Heart left ventricle (tissue), 16 donors: Measurements from ENCODE around the gene LSM2. TPM values are rescaled to one million over a fixed set of nuclear protein-coding genes. Genes with fewer than 3 reads are reported as not detected.

Source experiments
- ATAC-seq, 4 donors: fragments of 200-7000 bp; cut with Tn5 transposase; one replicate each; pipeline ENCODE4 v1.9.1; 2020 to 2022; ENCODE audit warnings: moderate library complexity in 4 of 4, mild to moderate bottlenecking in 3 of 4, moderate number of reproducible peaks in 1 of 4
- DNase-seq, 5 donors: peaks; one replicate each; pipeline ENCODE4 v3.0.0-alpha.2; 2020
- H3K27ac ChIP-seq, 12 donors: fragments of 200-600 bp; sonication (generic) in 4 of 12; one replicate each; pipeline versions ENCODE4 v1.5.0 to v1.8.0; 2016 to 2022; ENCODE audit warnings: mild to moderate bottlenecking in 2 of 12
- H3K27me3 ChIP-seq, 9 donors: fragments of 200-600 bp; sonication (generic) in 2 of 9; one replicate each; pipeline versions ENCODE4 v1.5.1 to v1.8.0; 2016 to 2022; ENCODE audit warnings: mild to moderate bottlenecking in 3 of 9
- H3K36me3 ChIP-seq, 9 donors: fragments of 200-600 bp; sonication (generic) in 2 of 9; one replicate each; pipeline versions ENCODE4 v1.5.0 to v1.8.0; 2018 to 2022; ENCODE audit warnings: mild to moderate bottlenecking in 2 of 9
- H3K4me1 ChIP-seq, 12 donors: fragments of 200-600 bp; sonication (generic) in 4 of 12; one replicate each; pipeline versions ENCODE4 v1.5.0 to v1.8.0; 2016 to 2022; ENCODE audit warnings: mild to moderate bottlenecking in 3 of 12
- H3K4me3 ChIP-seq, 12 donors: fragments of 200-600 bp; sonication (generic) in 4 of 12; one replicate each; pipeline versions ENCODE4 v1.5.0 to v1.8.0; 2017 to 2022; ENCODE audit warnings: mild to moderate bottlenecking in 9 of 12, moderate library complexity in 4 of 12
- H3K9me3 ChIP-seq, 12 donors: fragments of 200-600 bp; sonication (generic) in 4 of 12; one replicate each; pipeline versions ENCODE4 v1.5.0 to v1.8.0; 2016 to 2022; ENCODE audit warnings: mild to moderate bottlenecking in 1 of 12
- CTCF ChIP-seq, 12 donors: fragments of 200-600 bp; sonication (generic) in 4 of 12; IDR thresholded peaks; one replicate each; pipeline versions ENCODE4 v1.5.0 to v1.8.0; 2018 to 2022; ENCODE audit warnings: antibody characterized with exemption in 12 of 12, mild to moderate bottlenecking in 5 of 12
- POLR2A ChIP-seq, 2 donors: fragments of 450-650 bp; IDR thresholded peaks; one replicate each; pipeline ENCODE4 v1.6.1; 2017; ENCODE audit warnings: antibody characterized with exemption in 2 of 2, mild to moderate bottlenecking in 2 of 2, moderate library complexity in 2 of 2
- WGBS, 4 donors: extraction: QIAGEN DNeasy Blood & Tissue Kit in 2 of 4; methylation state at CpG; one replicate each; pipeline versions ENCODE4 v1.1.5 to v1.1.7; 2013 to 2018; 5-methylcytosine and 5-hydroxymethylcytosine counted together
- intact Hi-C, 10 donors: fragments of 100-400 bp; cut with DNase I; formaldehyde crosslinking; loops; one replicate each; pipeline versions ENCODE4 v1.11.1 to v1.14.2; 2022
- polyA plus RNA-seq, 2 donors: library from polyadenylated mRNA; stranded (reverse); fragments of 200-250 nt; gene quantifications; one replicate each; pipeline ENCODE4 v1.2.3, GENCODE V29; 2013
- total RNA-seq, 9 donors: library from RNA; depleted of rRNA in 2 of 9; stranded (reverse); fragments of >200 nt in 2 of 9; fragmentation: NEBNext Ultra II Directional in 3 of 9; extraction: Animal tissue kit (Norgen Biotek cat#: 25700) in 3 of 9; gene quantifications; one replicate each; pipeline versions ENCODE4 v1.1.0 to v1.2.4, GENCODE V29; 2016 to 2023
- donor health status: ischemic (EF 13 %, LVEDD 7.1; RV severe dilation, severe dysfunction).
- donor health status: healthy with polysubstance abuse.
- donor health status: DM: no; HTN: yes; CAD: no.
- donor health status: DM: no; HTN: no; CAD: no.
- donor health status: ischemic (EF 25% LVEDD 6.9; RV normal size, moderate dysfunction).
- donor health status: ischemic (EF 25% LVEDD 5.7; RV mildly dilated, moderate dysfunction).
- donor health status: healthy.
- donor health status: DM: yes; HTN: yes; CAD: no.
- donor health status: ischemic (EF 35%, LVEDD 5.7; RV mildly dilated, moderate dysfunction).
- donor health status: nonischemic (EF 11% LVEDD 7.7; RV severe dilation, severe dysfunction).
- donor health status: DM: yes; HTN: yes; CAD: no.
- donor health status: PGD.
- donor health status: ischemic (EF 29% LVEDD 5.4; RV normal size, mild dysfunction).
- donor health status: nonischemic (EF 23%, LVEDD 6.1; RV moderate dilation, normal function).

The LSM2 gene
- total and polyA plus RNA-seq, 11 donors: 22.9 to 64.7 (median 26.6) TPM

DNA sequence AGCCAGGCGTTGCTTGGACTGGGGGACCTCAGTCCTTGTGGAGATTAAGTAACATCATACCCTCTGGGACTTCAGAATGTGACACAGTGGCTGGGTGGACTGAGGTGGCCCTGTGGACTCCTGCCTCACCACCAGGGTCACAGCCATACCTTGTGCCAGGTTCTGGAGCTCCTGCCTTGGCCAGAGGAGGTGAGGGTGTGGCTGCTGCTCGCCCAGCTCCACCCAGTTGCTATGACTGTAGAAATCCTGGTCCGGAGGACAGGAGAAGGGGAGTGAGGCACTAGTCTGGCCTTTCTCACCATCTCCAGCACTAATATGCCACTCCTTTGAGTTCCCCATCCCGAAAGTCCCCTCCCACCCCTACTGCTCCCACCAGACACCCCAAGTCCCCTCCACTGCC is 31.6 kb downstream of the LSM2 start:
- no peak for ATAC-seq

GRCh38 chr6:31771992-31772358 is 34.8 kb downstream of the LSM2 start:
- 73 to 86% (median 79%) methylated on average over 4 of the region's 4 CpGs for WGBS, 4 donors
- DNase-seq (no peak), ATAC-seq (no peak)
- H3K27ac ChIP-seq: no peak overlapping the region
- intact Hi-C loops: loop anchor here in 9 of 10 donors (2.0 to 10.0 kb wide), 5 partner anchors 29 to 91 kb away; partner anchors contain the start of gene LY6G5C (in 2 of the 9)
- no peaks in the 10 kb centered on the region for H3K9me3 ChIP-seq
- H3K4me3 ChIP-seq: no peak overlapping the region
- no peaks in the 10 kb centered on the region for H3K27me3 ChIP-seq
- peaks cover 0 to 3% (median 0%) of the 10 kb centered on the region in 9 donors for H3K36me3 ChIP-seq
- peaks cover 0 to 40% (median 7%) of the 10 kb centered on the region in 12 donors for H3K4me1 ChIP-seq
- no peak for TF ChIP-seq POLR2A (IDR thresholded peaks at IDR 0.05)
- no peak for TF ChIP-seq CTCF (IDR thresholded peaks at IDR 0.05)

More for the DNA sequence above, 31.6 kb downstream of the LSM2 start:
- TF ChIP-seq CTCF (IDR thresholded peaks at IDR 0.05): no peak
- no peak for TF ChIP-seq POLR2A (IDR thresholded peaks at IDR 0.05)
- no peaks in the 10 kb centered on the region for H3K27me3 ChIP-seq
- H3K9me3 ChIP-seq: no peaks in the 10 kb centered on the region
- peaks cover 0 to 24% (median 15%) of the 10 kb centered on the region in 9 donors for H3K36me3 ChIP-seq
- 70 to 85% (median 80%) methylated on average over 4 of the region's 4 CpGs for WGBS, 4 donors
- intact Hi-C loops: loop anchor here in 4 of 10 donors (2.0 to 10.0 kb wide), 4 partner anchors 33 to 93 kb away; partner anchors contain the start of genes LY6G5C (in 1 of the 4) and MSH5 (in 1 of the 4)
- no peak for DNase-seq
- H3K4me1 ChIP-seq: peaks cover 0 to 22% (median 13%) of the 10 kb centered on the region in 12 donors
- no peak overlapping the region for H3K4me3 ChIP-seq
- no peak overlapping the region for H3K27ac ChIP-seq

GRCh38 chr6:31770860-31771259 is 35.9 kb downstream of the LSM2 start:
- WGBS, 4 donors: 89 to 96% (median 92%) methylated on average over 2 of the region's 2 CpGs

More at GRCh38 chr6:31770860-31771259, 35.9 kb downstream of the LSM2 start:
- DNase-seq: no peak
- no peak overlapping the region for H3K4me3 ChIP-seq
- intact Hi-C loops: loop anchor here in 4 of 10 donors (2.0 to 10.0 kb wide), 3 partner anchors 28 to 64 kb away; no protein-coding TSS in a partner anchor
- H3K36me3 ChIP-seq: peaks cover 0 to 3% (median 0%) of the 10 kb centered on the region in 9 donors
- no peaks in the 10 kb centered on the region for H3K9me3 ChIP-seq
- no peaks in the 10 kb centered on the region for H3K27me3 ChIP-seq
- TF ChIP-seq CTCF (IDR thresholded peaks at IDR 0.05) (no peak), POLR2A (IDR thresholded peaks at IDR 0.05) (no peak)
- H3K27ac ChIP-seq: no peak overlapping the region
- peaks cover 0 to 41% (median 0%) of the 10 kb centered on the region in 12 donors for H3K4me1 ChIP-seq
- no peak for ATAC-seq
